Endometrial microvascular endothelial cells (primary cell): Measurements from ENCODE around the gene SLC16A14. TPM values are rescaled to one million over a fixed set of nuclear protein-coding genes. Genes with fewer than 3 reads are reported as not detected.

ENCODE experiments used
- total RNA-seq: library from RNA; depleted of rRNA; stranded (reverse); fragments of >200 nt; gene quantifications from one replicate; pipeline ENCODE4 v1.2.3, GENCODE V29; 2015; ENCODE audit errors: inconsistent ontology term

The SLC16A14 gene
- total RNA-seq, 1 donor from 2014 or later, result 0.09 TPM

Other genes with a start within 250 kb of the SLC16A14 start
- gene TRIP12, start 146.9 kb downstream of the SLC16A14 start, total RNA-seq, result 141 TPM
- 2.0 TPM for gene FBXO36, start 146.4 kb downstream of the SLC16A14 start, total RNA-seq
- 15.4 TPM for gene SP110, start 151.1 kb upstream of the SLC16A14 start, total RNA-seq
- not detected for gene SP140, start 156.8 kb upstream of the SLC16A14 start, total RNA-seq